TTC549 (cell line): Measurements from ENCODE around the gene NHSL2.
A peak's percentile ranks its signal among the peaks of the same experiment; 100 is the strongest.

Experiments used
- FAIRE-seq: peaks from 2 replicates; lab custom pipeline; 2012; peaks lifted over from hg19 to GRCh38; lab: Jason Lieb, UNC

Gene NHSL2

DNA sequence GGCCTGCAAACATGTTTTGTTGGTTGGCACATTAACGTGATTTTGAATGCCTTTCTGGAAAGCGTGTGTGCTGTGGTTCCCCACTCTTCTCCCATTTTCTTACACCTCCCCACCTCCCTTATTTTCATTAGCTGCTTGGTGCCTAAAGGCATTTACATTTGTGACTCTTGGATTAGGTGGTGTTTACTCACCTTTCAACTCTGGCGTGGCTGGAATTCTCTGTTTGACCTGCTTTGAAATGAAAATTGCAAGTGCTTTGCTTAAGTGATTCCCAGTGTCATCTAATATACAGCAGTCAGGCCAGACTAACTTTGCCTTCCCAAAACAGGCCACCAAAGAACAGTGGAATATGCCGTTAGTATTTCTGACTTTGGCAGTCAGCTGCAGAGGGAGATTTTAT lies 80.5 kb downstream of the NHSL2 start:
- FAIRE-seq, result no peak

DNA sequence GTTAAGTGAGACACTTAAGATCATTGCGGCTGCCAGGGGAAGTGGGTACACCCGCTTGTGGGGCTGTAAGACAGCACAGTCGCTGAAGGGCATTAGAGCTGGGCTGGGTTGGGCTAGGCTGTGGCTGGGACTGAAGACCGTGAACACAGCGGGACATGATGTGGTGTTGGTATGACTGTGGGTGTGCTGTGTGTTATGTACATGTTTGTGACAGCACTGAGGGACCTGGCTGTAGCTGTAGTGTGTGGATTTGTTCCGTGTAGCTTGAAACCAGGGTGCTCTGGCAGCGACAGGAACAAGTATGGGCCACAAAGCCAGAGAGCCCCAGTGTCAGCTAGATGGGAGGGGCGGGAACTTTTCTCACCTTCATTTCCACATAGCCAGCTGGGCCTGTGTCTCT lies 82.1 kb downstream of the NHSL2 start:
- no peak for FAIRE-seq

DNA sequence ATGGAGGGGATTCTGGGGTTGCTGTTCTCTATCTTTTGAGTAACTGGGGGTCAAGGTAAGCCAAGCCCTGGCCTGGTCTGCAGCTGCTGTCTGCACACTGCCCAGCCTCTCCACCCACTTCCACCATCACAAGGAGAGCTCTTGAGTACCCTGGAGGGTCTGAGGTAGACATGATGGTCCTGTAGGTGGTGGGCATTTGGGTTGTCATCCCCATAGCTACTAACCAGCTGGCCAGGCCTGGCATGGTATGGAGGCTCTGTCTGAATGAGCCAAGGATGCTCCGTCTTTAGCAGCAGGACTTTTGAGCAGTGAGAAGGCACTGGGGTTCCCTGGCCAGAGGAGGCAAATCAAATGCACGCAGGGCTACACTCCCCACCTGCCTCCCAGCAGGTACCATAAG lies 82.7 kb downstream of the NHSL2 start:
- FAIRE-seq, result no peak

DNA sequence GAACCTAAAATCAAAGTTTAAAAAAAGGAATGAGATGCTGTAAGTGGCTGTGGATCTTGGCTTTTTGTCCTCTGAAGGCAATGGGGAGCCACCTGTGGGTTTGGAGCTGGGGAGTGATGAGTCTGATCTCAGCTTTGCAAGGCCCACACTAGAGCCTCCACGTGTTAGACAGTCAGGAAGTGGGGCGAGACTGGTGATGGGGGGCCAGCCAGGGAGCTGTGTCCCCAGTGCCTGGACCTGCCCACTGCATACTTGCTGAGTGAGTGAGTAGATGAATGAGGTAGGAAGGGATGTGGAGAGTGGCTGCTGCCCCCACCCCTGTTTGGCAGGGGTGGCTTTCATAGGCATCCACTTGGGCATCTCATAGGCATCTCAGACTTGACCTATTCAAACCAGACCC lies 84.0 kb downstream of the NHSL2 start:
- no peak for FAIRE-seq

DNA sequence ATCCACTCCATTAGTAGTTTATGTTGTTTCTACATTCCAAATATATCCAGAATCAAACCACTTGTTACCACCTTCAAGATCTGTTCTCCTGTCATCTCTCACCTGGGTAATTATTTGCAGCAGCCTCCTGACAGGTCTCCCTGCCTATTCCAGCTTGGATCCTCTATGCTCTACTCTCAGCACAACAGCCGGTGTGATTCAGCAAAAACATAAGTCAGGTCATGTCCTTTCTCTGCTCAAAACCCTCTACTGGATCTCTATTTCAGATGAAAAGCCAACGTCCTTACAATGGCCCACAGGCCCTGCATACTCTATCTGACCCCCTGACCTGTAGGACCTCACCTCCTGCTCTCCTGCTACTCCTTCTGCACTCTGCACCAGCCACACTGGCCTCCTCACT lies 84.5 kb downstream of the NHSL2 start:
- no peak for FAIRE-seq

- FAIRE-seq, result no peak
Measured at GRCh38 chrX:71996136-71996535, 85.5 kb downstream of the NHSL2 start.

GRCh38 chrX:71996826-71997225 lies 86.2 kb downstream of the NHSL2 start:
- FAIRE-seq, result no peak

- no peak for FAIRE-seq
Measured at GRCh38 chrX:71997320-71997719, 86.7 kb downstream of the NHSL2 start.

- peak; percentile 71 for FAIRE-seq
Measured at GRCh38 chrX:71998836-71999509, 88.3 kb downstream of the NHSL2 start.

DNA sequence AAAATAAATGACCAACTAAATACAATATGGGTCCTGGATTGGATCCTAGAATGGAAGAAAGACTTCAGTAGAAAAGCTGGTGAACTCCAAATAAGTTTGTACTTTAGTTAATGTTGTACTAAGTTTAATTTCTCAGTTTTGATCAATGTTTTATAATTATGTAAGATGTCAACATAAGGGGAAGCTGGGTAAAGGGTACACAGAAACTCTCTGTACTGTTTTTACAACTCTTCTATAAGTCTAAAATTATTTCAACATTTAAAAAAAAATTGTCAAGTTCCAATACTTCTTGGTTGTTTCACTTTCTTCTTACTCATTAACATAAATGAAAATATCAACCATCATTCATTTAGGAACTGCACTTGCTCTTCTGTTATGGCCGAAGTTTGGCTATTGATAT lies 88.9 kb downstream of the NHSL2 start:
- no peak for FAIRE-seq

DNA sequence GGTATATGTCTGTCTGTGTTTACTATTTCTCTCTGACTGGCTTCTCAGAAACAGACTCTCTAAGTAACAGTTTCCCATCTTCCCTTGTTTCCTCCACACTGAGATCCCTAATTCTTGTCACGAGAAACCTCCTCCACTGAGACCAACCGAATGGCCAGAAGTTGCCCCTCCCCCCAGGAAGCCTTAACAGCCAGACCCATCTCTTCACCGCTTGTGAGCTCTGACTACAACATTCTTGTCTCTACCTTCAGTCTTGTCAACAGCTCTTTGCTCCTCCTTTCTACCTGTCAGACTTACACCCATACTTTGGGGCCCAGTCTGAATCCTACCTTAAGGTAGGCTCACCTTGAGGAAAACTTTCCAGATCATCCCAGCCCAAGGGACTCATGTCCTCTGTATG lies 90.8 kb downstream of the NHSL2 start:
- FAIRE-seq, result no peak

GRCh38 chrX:72001906-72002305 lies 91.3 kb downstream of the NHSL2 start:
- no peak for FAIRE-seq

- no peak for FAIRE-seq
Measured at GRCh38 chrX:72002875-72003274, 92.2 kb downstream of the NHSL2 start.

- no peak for FAIRE-seq
Measured at GRCh38 chrX:72003811-72004750, 93.4 kb downstream of the NHSL2 start.

DNA sequence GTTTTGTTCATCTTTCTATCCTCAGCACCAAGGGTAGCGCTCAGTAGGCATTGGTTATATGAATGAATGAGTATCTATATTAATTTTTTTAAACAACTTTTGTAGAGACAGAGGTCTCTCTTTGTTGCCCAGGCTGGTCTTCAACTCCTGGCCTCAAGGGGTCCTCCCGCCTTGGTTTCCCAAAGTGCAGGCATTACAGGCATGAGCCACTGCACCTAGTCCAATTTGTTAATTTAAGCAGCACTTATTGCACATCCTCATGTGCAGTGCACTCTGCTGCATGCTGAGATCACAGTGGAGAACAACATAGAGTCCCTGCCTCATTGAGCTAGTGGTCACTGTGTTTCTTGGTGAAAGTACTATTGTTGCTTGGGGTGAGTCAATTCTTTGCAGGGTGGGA lies 94.4 kb downstream of the NHSL2 start:
- no peak for FAIRE-seq

GRCh38 chrX:72006461-72006860 lies 95.8 kb downstream of the NHSL2 start:
- FAIRE-seq, result no peak

GRCh38 chrX:72009731-72010130 lies 99.1 kb downstream of the NHSL2 start:
- FAIRE-seq, result no peak

GRCh38 chrX:72011734-72012133 lies 101.1 kb downstream of the NHSL2 start:
- no peak for FAIRE-seq

GRCh38 chrX:72015383-72015782 lies 104.7 kb downstream of the NHSL2 start:
- FAIRE-seq, result no peak

DNA sequence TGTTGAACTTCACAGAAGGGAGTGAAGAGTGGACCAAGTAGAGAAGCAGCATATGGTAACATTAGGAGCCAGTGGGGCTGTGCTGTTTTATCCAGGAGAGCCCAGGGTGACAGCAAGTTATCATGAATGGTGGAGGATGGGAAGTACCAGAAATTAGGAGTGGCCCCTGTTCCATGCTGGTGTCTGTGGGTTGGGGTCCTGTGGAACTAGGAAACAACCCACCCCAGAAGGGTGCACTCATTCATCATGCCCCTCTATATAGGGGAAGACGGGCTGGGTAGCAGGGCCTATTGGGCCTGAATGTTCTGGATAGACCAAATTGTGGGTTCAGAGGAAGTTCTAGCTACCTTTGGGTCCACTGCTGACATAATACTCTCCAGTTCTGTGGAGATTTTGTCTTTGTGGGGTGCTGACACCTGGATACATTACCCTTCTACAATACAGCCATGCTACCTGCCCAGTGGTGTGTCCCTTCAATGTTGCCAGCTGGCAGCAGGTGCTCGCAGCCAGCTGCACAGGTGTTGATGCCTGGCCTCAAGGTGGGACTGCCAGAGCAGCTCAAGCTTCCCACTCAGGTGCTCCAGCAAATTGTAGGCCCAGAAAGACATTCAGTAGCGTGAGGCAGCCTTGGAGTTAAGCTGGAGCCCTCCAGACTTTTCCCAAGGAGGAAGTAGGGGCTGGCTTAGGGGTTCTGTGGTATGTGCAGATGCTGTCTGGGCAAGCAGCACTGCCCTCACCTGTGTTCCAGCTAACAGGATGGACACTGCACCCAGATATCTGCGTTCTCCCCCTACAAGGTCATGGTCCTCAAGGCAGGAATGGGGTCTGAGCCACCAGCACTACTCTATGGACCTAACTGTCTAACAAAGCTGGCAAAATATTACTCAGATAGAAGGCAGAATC lies 106.5 kb downstream of the NHSL2 start:
- FAIRE-seq, result no peak

- no peak for FAIRE-seq
Measured at GRCh38 chrX:72018277-72019112, 107.8 kb downstream of the NHSL2 start.

- FAIRE-seq, result no peak
Measured at GRCh38 chrX:72019487-72019886, 108.8 kb downstream of the NHSL2 start.
